HG02884 (cell line): ENCODE measurements around the gene TMEM163.
"Not testable (repeated sequence)": the region's sequence is repeated elsewhere in the genome, so short reads cannot be mapped to it uniquely, and the experiment has no call there.

ENCODE experiments used
- ATAC-seq: cut with Tn5 transposase; IDR thresholded peaks from one replicate; pipeline ENCODE4 v1.9.1; 2021; ENCODE audit warnings: mild to moderate bottlenecking, moderate library complexity; ENCODE audit not compliant: unreplicated experiment

The TMEM163 gene

DNA sequence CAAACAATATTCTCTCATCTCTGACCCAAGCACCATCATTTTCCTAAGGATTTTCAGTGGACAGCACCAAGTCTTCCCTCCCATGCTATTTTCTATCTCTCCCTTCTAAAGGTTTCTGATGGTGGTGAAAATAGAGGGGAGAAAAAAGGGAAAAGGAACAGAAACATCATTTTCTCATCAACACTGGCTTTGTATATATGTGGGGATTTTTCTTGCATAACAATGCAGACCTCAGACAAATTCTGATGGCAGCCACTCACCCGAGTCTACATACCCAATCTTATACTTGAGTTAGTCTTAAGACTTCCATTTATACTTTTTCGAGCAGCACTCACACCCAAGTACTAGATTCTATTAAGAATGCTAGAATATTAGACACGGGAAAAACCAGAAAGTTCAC lies 95.8 kb downstream of the TMEM163 start:
- ATAC-seq, result no peak

DNA sequence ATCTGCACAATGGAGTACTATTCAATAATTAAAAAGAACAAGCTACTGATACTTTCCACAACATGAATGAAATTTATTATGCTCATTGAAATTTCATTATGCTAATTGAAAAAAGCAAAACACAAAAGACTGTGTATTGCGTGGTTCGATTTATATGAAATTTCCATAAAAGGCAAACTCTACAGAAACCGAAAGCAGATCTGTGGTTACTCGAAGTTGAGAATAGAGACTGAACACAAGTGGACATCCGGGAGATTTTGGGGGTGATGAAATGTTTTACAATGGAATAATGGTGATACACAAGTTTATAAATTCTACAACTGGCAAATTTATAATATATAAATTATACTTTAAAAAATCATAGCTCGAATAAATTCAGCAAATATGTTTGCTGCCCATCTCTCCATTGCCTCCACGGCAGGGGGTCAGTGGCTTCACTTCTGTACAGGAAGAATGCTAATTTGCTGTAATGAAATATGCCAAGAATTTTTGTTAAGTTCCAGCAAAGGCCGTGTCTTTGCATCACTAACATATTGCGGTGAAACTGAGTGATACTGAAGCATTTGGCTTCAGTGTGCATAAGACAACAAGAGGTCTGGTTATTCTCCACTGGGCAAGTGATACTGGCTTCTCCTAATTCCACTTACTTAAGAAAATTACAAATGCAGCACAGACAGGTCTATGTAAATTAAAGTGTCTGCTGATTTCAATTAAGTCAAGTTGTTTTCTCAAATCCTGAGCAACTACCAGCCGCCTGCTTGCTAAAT lies 96.7 kb downstream of the TMEM163 start:
- ATAC-seq, result no peak

DNA sequence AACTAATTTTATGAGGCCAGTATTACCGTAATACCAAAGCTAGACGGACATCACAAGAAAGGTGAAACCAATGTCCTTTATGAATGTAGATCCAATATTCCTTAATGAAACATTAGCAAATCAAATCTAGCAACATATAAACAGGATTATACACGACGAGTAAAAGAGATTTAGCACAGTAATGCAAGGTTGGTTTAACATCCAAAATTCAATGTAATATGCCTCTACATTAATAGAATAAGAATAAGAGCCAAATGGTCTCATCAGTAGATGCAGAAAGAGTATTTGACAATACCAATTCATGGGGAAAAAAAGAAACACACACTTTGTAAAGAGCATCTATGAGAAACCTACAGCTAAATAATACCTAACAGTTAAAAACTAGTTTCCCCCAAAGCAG lies 99.5 kb downstream of the TMEM163 start:
- no peak for ATAC-seq

DNA sequence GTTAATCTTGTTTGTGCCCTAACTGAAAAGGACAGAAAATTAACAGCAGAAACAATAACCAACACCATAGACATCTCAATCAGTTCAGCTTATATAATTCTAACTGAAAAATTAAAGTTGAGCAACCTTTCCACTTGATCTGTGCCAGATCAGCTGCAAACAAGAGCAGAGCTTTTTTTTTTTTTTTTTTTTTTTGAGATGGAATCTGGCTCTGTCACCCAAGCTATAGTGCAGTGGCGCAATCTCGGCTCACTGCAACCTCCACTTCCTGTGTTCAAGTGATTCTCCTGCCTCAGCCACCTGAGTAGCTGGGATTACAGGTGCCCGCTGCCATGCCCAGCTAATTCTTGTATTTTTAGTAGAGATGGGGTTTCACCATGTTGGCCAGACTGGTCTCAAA lies 103.3 kb downstream of the TMEM163 start:
- ATAC-seq, result not testable (repeated sequence)

DNA sequence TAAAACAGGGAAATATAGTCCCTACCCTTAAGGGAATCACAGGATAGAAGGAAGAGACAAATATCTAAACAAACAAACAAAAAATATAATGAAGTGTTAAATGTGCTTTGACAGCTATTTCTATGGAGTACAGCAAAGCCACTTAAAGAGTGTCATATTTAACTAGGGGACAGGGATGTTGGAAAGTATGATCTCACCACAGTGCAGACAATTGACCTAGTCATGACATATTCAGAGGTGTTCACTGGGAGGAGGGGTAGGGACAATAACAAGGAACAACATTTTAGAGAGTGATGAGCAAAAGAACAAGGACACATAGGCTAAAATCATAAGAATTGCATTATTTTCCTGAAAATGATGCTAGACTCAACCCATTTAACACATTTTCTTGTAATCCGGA lies 107.5 kb downstream of the TMEM163 start:
- no peak for ATAC-seq

DNA sequence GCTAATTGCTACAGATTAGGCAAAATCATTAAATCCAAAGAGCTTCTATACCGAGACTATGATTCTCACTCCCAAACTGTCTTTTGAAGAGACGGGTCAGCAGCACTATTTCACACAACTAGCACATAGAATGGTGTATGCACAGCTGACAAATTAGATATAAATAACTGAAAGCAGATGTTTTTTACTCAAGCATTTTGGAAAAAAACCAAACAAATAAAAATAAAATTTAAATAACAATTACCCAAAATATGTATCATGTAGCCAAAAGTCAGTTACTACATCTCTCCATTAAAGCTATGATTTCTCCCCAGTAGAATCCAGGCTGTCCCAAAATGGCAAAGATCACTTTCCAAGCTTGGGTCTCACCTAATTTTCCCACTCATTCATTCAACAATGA lies 107.9 kb downstream of the TMEM163 start:
- ATAC-seq, result no peak

DNA sequence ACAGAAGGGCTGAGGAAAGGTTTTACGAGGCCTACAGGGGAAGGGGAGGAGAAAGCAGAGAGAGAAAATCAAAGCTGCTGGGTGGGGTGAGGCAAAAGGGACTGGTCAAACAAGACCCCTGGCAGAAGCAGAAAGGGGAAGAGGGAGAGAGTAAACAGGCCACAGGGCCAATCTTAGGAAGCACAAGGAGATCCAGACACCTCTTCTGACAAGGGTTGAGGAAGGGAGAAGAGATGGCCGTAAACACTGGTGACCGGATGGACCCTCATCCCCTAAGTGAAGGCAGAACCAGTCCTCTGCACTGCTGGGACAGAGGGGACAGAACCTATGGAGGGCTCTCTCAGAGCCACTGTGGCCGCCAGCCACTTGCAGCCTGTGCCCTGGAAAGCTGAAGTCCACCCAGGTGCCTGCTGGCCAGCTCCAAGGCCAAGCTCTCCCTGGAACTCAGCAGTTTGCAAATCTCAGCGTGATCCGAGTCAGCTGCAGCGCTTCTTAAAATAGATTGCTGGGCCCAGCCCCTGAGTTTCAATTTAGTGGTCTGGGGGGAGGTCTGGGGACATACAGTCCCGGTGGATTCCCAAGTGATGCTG lies 108.8 kb downstream of the TMEM163 start:
- no peak for ATAC-seq

DNA sequence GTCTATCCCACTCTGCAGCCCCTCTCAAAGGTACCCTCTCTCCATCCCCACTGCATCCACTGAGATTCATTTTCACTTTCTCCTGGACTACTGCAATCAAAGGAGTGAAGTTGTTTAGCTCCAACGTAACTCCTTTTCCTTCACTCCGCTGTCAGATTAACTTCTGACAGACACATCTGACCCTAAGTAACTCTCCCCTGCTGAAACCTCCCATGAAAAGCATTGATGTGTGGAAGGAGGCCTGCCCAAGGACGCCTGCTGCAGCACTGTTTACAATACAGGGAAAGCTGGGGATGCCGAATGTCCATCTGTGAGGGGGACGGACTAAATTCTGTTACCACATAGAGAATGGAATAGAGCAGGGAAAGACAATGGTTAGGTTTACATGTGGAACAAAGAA lies 114.8 kb downstream of the TMEM163 start:
- ATAC-seq, result no peak

DNA sequence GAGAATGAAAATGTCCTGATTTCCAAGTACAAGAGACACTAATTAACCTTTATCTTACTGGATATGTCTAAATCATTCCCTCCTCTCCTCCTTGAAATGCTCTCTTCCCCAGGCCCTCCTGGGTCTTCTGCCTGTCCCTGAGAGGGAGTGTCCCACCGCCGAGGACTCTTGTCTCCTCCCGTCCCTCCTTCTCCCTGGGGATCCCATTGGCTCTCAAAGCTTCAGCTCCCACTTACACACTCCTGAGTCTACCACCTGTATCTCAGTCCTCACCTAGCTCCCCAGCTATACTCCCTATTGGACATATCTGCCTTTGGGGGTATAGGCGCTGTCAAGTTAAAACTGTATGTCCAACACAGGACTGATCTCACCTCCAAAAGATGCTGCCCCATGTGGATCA lies 116.1 kb downstream of the TMEM163 start:
- ATAC-seq, result no peak

DNA sequence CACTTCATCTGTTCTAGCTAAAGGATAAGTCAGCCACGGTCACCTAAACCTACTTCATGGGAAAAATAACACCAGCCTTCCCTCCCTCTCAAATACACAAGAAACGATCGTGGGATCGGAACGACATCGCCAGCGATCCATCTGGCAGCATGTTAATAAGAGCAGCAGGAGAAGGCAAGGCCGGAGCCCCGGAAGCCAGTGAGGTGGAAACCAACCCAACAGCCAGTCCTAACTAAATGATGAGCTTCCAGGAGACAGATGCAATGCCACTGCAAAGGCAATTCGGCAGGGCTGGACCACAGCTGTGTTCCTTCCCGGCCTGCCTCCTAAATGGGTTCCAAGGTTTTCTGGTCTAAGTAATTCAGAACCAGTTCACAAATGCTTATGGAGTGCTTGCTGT lies 117.5 kb downstream of the TMEM163 start:
- no peak for ATAC-seq

DNA sequence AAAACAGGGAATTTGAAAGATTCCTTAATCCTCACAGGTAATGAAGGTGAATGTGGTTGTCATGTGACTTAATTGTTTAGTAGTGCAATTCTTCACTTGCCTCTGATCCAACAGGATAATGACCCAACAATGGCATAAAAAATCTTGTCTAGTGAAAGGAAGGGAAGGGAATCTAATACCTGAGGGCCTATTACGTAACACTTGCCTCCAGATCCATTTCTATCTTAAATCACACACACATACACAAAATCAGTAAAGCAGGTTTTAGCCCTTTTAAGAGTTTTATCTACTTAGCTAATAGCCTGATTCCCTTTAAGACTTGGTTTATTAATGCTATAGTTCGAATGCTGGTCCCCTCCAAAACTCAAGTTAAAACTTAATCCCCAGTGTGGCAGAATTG lies 118.6 kb downstream of the TMEM163 start:
- ATAC-seq, result no peak

DNA sequence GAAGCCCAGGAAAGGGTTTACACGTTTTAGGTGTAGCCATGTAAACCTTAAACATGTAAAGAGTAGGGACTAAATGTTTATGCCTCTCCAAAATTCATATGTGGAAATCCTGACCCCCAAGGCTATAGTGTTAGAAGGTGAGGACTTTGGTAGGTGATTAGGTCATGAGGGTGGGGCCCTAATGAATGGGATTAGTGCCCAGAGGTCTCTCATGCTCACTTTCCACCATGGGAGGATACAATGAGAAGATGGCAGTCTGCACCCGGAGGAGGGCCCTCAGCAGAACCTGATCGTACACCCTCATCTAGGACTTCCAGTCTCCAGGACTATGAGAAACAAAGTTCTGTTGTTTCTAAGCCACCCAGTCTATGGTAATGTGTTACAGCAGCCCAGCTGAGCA lies 119.6 kb downstream of the TMEM163 start:
- no peak for ATAC-seq

DNA sequence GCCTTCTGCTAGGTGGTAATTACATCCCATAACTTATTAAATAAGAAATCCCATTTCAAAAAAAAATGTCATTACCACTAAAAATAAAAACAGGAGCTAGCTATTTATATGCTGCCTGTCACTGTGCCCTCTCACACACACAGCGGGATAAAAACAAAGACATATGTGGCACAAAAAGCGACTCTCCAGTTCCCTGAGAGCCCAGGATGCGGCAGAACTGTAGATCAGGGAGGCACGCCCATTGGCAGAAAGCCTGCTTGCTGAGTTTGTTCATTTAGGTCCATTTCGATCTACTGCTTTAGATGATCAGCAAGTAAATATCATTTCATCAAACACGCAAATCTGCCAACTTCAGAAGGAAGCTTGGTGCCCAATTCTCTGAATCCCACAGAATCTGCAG lies 124.4 kb downstream of the TMEM163 start:
- ATAC-seq, result no peak

DNA sequence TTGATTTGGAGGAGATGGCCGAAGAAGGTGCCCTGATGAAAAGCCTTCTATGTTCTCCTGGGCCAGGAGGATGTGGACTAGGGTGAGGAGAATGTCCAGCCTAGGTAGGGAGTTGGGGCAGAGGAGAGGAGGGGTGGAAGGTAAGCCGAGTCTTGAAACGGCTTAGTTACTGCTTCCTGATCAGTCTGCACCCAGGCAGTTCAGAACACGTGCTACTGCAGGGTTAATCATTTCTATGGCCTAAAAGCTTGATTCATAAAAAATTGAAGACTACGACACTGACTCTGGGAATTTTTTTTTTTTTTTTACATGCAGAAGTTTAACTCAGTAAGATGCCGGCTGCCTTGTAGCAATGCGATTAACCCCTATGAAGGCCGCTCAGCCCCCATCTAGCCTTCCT lies 125.3 kb downstream of the TMEM163 start:
- ATAC-seq, result no peak

DNA sequence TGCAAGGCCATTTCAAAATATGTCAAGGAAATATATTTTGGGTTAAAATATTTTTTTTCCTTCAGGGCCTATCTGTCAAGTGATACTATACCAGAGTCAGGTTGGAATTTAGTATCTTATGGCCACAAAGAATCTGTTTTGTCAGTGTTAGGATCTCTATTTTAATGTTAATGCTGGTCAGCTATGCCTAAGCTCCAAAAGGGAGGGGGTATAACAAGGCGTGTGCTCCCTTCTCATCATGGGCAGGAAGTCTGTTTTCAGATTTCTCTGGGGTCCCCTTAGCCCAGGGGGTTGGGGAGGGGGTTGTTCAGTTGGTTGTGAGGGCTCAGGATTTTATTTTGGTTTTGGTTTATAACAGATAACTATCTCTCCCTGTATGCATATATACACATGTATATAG lies 126.4 kb downstream of the TMEM163 start:
- no peak for ATAC-seq

DNA sequence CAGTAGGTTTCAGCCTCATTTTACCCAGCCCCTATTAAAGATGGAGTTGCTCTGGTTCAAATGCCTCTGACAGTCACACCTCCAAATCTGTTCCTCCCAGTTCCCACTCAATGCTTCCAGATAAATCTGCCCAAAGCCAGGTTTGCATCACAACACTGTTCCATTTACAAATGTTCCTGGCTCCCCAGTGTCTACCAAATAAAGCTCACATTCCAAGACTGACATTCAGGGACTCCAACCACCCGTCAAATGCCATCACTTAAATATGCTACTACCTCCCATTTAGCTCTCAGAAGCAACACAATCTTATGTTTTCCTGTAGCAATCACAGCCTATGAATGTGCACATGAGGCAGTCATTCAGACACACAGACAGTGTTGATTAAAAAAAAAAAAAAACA lies 127.3 kb downstream of the TMEM163 start:
- ATAC-seq, result no peak

DNA sequence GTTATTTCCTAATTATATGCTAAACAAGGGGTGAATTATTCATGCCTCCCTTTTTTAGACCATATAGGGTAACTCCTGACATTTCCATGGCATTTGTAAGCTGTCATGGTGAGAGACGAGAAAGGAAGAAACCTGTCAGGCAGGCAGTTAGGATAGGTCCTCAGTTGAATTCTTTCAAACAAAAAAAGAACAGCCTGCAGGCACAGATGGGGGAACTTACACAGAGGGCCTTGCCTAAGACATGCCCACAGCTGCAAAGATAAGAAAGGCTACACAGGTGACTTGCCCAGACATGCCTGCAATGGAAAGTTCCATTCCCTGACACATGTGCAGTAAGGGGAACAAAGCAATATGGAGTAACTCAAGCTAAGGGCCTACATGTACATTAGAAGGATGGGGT lies 128.1 kb downstream of the TMEM163 start:
- ATAC-seq, result no peak

DNA sequence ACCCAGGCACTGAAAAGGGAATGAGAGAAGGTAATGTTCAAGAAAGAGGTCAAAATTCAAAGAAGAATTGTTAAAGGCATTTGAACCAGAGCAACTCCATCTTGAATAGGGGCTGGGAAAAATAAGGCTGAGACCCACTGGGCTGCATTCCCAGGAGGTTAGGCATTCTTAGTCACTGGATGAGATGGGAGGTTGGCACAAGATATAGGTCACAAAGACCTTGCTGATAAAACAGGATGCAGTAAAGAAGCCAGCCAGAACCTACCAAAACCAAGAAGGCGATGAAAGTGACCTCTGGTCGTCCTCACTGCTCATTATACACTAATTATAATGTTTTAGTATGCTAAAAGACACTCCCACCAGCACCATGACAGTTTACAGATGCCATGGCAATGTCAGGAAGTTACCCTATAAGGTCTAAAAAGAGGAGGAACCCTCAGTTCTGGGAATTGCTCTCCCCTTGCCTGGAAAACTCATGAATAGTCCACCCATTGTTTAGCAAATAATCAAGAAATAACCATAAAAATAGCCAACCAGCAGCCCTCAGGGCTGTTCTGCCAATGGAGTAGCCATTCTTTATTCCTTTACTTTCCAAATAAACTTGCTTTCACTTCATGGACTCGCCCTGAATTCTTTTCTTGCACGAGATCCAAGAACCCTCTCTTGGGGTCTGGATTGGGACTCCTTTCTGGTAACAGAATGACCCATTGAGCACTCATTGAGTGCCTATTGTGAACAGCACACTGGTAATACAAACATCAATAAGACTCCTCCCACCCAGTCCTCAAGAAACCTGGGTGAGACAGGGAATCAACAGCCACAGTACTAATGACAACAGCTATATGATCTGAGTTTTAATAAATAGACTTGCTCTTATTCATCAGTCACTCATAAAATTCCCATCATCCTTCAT lies 129.4 kb downstream of the TMEM163 start:
- not testable (repeated sequence) for ATAC-seq

DNA sequence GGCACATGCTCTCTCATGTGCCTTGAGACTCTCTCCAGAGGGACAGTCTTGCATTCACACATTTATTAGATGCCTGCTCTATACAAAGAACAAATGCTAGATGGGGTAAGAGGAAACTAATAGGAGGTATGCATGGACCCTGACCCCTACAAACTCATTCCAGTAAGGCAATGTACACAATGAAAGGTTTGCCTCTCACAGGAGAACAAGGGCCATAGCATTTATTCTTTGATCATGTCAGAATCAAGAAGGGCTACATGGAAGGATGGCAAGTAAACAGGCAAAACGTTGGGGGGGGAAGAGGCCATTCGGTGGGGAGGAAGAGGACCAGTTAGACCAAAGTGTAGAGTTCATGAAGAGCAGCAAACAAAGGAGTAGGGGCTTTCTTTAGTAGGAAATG lies 130.2 kb downstream of the TMEM163 start:
- ATAC-seq, result no peak

DNA sequence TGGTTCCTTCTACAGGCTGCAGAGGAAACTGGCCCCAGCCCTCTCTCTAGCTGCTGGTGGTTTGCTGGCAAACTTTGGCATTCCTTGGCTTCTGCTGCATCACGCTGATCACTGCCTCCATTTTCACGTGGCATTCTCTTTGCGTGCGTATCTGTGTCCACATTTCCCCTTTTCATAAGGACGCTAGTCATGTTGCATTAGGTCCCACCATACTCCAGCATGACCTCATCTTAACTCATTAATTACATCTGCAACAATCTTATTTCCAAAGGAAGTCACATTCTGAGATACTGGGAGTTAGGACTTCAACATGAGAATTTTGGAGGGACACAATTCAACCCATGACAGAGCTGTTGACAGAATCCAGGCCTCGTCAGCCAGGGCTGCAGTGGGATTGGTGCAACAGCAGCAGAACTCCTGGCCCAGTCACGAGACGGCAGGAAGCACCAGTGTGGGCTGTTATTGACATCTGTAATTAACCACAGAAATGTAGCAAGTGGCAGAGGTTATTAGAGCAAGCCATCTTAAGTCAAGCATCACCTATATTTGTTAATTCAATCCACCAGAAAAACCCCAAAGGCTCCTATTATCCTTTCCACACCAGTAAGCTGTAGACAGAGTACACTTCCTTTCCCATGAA lies 132.4 kb downstream of the TMEM163 start:
- ATAC-seq, result no peak

DNA sequence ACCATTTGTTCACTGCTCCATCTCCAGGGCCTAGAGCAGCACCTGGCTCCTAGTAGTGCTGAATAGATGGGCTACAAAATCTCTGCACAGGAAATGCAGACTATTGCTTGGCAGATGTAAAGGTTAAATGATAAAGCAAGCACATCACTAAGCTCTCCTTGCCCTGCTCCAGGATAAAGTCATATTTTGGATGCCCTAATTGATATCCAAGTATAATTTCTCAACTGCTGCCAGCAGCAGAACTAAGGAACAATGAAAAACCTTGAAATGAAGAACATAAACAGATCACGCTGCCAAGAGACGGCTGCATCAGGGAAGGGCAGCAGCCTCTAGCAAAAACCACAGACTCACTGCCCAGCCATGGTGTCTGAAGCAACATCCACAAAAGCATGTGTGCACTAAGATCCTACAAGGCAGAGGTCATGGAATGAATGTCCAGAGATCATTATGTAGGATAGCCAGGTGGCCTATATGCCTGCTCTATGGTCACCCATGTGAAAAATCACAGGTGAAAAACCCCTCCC lies 134.7 kb downstream of the TMEM163 start:
- ATAC-seq, result no peak
